HepG2 (cell line): Measurements from ENCODE around the gene SLC38A1. TPM values are rescaled to one million over a fixed set of nuclear protein-coding genes. Genes with fewer than 3 reads are reported as not detected.
A peak's percentile ranks its signal among the peaks of the same experiment; 100 is the strongest.

ENCODE experiments used
- ATAC-seq: fragments of 200-7000 bp; cut with Tn5 transposase; 3 replicates; pipeline ENCODE4 v1.9.1; 2020; ENCODE audit warnings: mild to moderate bottlenecking, moderate library complexity
- BruUV-seq: library from RNA; stranded (reverse); fragments of 400-500 nt; replicated peaks from 2 replicates; lab custom pipeline; 2021; lab: Mats Ljungman, UMichigan
- CTCF ChIA-PET: fragments of 300-600 bp; formaldehyde crosslinking; extraction: SDS; loops from one replicate; lab custom pipeline; 2021; ENCODE audit warnings: low total read pairs, inconsistent platforms, low intra/inter-chr PET ratio; lab: Yijun Ruan, JAX
- POLR2A ChIA-PET: fragments of 350-600 bp; sonication (Branson Sonifier 250); formaldehyde crosslinking; loops from one replicate; lab custom pipeline; 2020; ENCODE audit warnings: antibody characterized with exemption, inconsistent platforms; lab: Yijun Ruan, JAX
- DNase-seq: peaks from one replicate; pipeline ENCODE4 v3.0.0-alpha.2; 2015; ENCODE audit warnings: low spot score
- FAIRE-seq: peaks from 3 replicates; lab custom pipeline; 2011; peaks lifted over from hg19 to GRCh38; lab: Jason Lieb, UNC
- H2AFZ ChIP-seq: one replicate; pipeline ENCODE4 v1.6.1; 2011; ENCODE audit warnings: low read length, inconsistent platforms
- H3K27ac ChIP-seq: fragments of 300-600 bp; 3 replicates; pipeline ENCODE4 v1.8.0; 2011; ENCODE audit warnings: mixed run types, mild to moderate bottlenecking, mixed read lengths, low read length, inconsistent platforms; ENCODE audit not compliant: insufficient read depth; ENCODE audit errors: extremely low read length
- H3K27me3 ChIP-seq, 2 experiments: fragments of 200-600 bp in 1 of 2; 2 replicates in 1 of 2; 3 replicates in 1 of 2; pipeline versions ENCODE4 v1.6.0 to v1.8.0; 2011; ENCODE audit warnings: low read length in 2 of 2, mild to moderate bottlenecking in 2 of 2, moderate library complexity in 2 of 2, inconsistent platforms in 1 of 2; ENCODE audit not compliant: insufficient read depth in 2 of 2, control insufficient read depth in 1 of 2
- H3K36me3 ChIP-seq, 2 experiments: fragments of 200-600 bp in 1 of 2; replicated peaks in 1 of 2; 2 replicates in 1 of 2; 3 replicates in 1 of 2; pipeline versions ENCODE4 v1.5.1 to v1.8.0; 2011; ENCODE audit warnings: low read length in 2 of 2, inconsistent platforms in 1 of 2; ENCODE audit not compliant: insufficient read depth in 2 of 2, control insufficient read depth in 1 of 2
- H3K4me1 ChIP-seq: 2 replicates; pipeline ENCODE4 v1.5.1; 2012; ENCODE audit warnings: low read length, inconsistent platforms; ENCODE audit not compliant: insufficient read depth
- H3K4me2 ChIP-seq: 2 replicates; pipeline ENCODE4 v1.6.0; 2011; ENCODE audit warnings: low read depth, low read length, inconsistent platforms
- H3K4me3 ChIP-seq, 3 experiments: fragments of 200-600 bp in 1 of 3; sonication (generic), shearing (Covaris generic) in 1 of 3; replicated peaks in 1 of 3; 2 replicates each; pipeline ENCODE4 v1.5.1; 2011 to 2016; ENCODE audit warnings: low read length in 3 of 3, inconsistent platforms in 2 of 3, low read depth in 2 of 3, mild to moderate bottlenecking in 2 of 3, control low read depth in 1 of 3, mixed read lengths in 1 of 3; ENCODE audit not compliant: insufficient read depth in 1 of 3
- H3K79me2 ChIP-seq: one replicate; pipeline ENCODE4 v1.6.1; 2011; ENCODE audit warnings: low read length, inconsistent platforms; ENCODE audit not compliant: insufficient read depth
- H3K9ac ChIP-seq: 2 replicates; pipeline ENCODE4 v1.6.0; 2011; ENCODE audit warnings: mild to moderate bottlenecking, low read depth, low read length, inconsistent platforms; ENCODE audit not compliant: insufficient read depth
- H3K9me3 ChIP-seq: 2 replicates; pipeline ENCODE4 v1.5.1; 2012; ENCODE audit warnings: mild to moderate bottlenecking, low read length
- H4K20me1 ChIP-seq: 2 replicates; pipeline ENCODE4 v1.6.0; 2011; ENCODE audit warnings: inconsistent platforms, mild to moderate bottlenecking, low read length, moderate library complexity; ENCODE audit not compliant: insufficient read depth
- ATF7-NPFF ChIP-seq: sonication (generic); formaldehyde crosslinking; IDR thresholded peaks from 2 replicates; pipeline ENCODE4 v1.8.1; 2023; ENCODE audit warnings: mild to moderate bottlenecking, low read depth, missing genetic modification reagents, moderate library complexity
- GPBP1L1 ChIP-seq: sonication (generic); formaldehyde crosslinking; IDR thresholded peaks from 2 replicates; pipeline ENCODE4 v1.5.0; 2020; ENCODE audit warnings: mild to moderate bottlenecking, missing genetic modification reagents
- HMG20A ChIP-seq: IDR thresholded peaks from 2 replicates; pipeline ENCODE4 v1.6.1; 2016; ENCODE audit warnings: borderline replicate concordance
- KAT8 ChIP-seq: IDR thresholded peaks from 2 replicates; pipeline ENCODE4 v1.6.1; 2016; ENCODE audit warnings: missing genetic modification reagents, missing compliant biosample characterization
- RBM22 ChIP-seq: fragments of 200-400 bp; formaldehyde crosslinking; optimal IDR thresholded peaks from 2 replicates; pipeline ENCODE3; 2017; ENCODE audit warnings: mild to moderate bottlenecking, low read length, moderate library complexity
- ZNF629 ChIP-seq: sonication (generic); formaldehyde crosslinking; conservative IDR thresholded peaks from 2 replicates; pipeline ENCODE4 v1.5.0; 2020; ENCODE audit warnings: missing genetic modification reagents
- WGBS: methylation state at CpG from one replicate; pipeline ENCODE4 v1.1.6; 2017; ENCODE audit warnings: low lambda C conversion rate; 5-methylcytosine and 5-hydroxymethylcytosine counted together
- in situ Hi-C: cut with HindIII; loops from 2 replicates; pipeline ENCODE4 v1.10.0; 2017; ENCODE audit warnings: low pct_unique_long_range_greater_than_20kb; ENCODE audit not compliant: extremely low pct_ligation_motif_present
- intact Hi-C: fragments of 100-400 bp; cut with micrococcal nuclease; formaldehyde crosslinking; loops from one replicate; pipeline ENCODE4 v1.10.0; 2022; ENCODE audit not compliant: unreplicated experiment
- polyA plus RNA-seq, 8 experiments: library from polyadenylated mRNA; depleted of rRNA in 3 of 8; stranded (reverse) in 7 of 8; unstranded in 1 of 8; fragments of >200 nt; fragmentation: Illumina TruSeq in 4 of 8; extraction: Trizol in 4 of 8; gene quantifications; 2 replicates each; pipeline versions ENCODE4 v1.2.1 to v1.2.3, GENCODE V29; 2011 to 2016; ENCODE audit warnings: low read depth in 4 of 8, missing spikeins in 1 of 8, mixed read lengths in 1 of 8; ENCODE audit not compliant: insufficient read depth in 1 of 8
- total RNA-seq, 5 experiments: library from RNA; depleted of rRNA; stranded (reverse); fragments of >200 nt; fragmentation: Illumina TruSeq; extraction: Trizol; gene quantifications; 2 replicates each; pipeline ENCODE4 v1.2.3, GENCODE V29; 2016; ENCODE audit warnings: low read depth in 1 of 5

The SLC38A1 gene
- total and polyA plus RNA-seq, 2 of the 13 experiments (the other 11 are each of a cell fraction or from before 2014, with no cell fraction given) = 47.0 to 50.6 TPM

- FAIRE-seq (no peak), DNase-seq (no peak), ATAC-seq (no peak)
- intact Hi-C loops (no loop called here), in situ Hi-C loops (no loop called here)
- Histone ChIP-seq H3K4me1 (no peaks in the 10 kb centered on the region), H3K4me3 (no peak overlapping the region), H3K9me3 (no peaks in the 10 kb centered on the region), H3K4me2 (no peak overlapping the region), H3K27ac (no peak overlapping the region), H4K20me1 (no peaks in the 10 kb centered on the region), H3K36me3 (peaks cover 13 to 69% of the 10 kb centered on the region in 2 experiments), H3K27me3 (no peaks in the 10 kb centered on the region), H3K9ac (no peak overlapping the region), H2AFZ (no peak overlapping the region), H3K79me2 (no peaks in the 10 kb centered on the region)
- ChIA-PET POLR2A (no interaction called here), CTCF (no interaction called here)
- WGBS = 100% methylated on average over 1 of the region's 1 CpG
- no TSS peak for BruUV-seq
- no peak for TF ChIP-seq GPBP1L1
- TF ChIP-seq RBM22 = peak; percentile 73
- no peak for TF ChIP-seq HMG20A
- no peak for TF ChIP-seq KAT8 (CRISPR knock-in tag)
Observed at GRCh38 chr12:46224386-46224785, 44.5 kb downstream of the SLC38A1 start.

- no TSS peak for BruUV-seq
- FAIRE-seq (no peak), ATAC-seq (no peak), DNase-seq (no peak)
- Histone ChIP-seq H4K20me1 (no peaks in the 10 kb centered on the region), H3K36me3 (peaks cover 13 to 60% of the 10 kb centered on the region in 2 experiments), H3K27me3 (no peaks in the 10 kb centered on the region), H3K9ac (no peak overlapping the region), H3K9me3 (no peaks in the 10 kb centered on the region), H3K4me2 (no peak overlapping the region), H3K4me1 (no peaks in the 10 kb centered on the region), H3K79me2 (no peaks in the 10 kb centered on the region), H3K27ac (no peak overlapping the region), H2AFZ (no peak overlapping the region), H3K4me3 (no peak overlapping the region)
- WGBS = 96% methylated on average over 5 of the region's 5 CpGs
- no peak for TF ChIP-seq ATF7-NPFF (CRISPR knock-in tag)
- peak; percentile 71 for TF ChIP-seq ZNF629 (CRISPR knock-in tag)
- ChIA-PET POLR2A (no interaction called here), CTCF (no interaction called here)
- intact Hi-C loops (no loop called here), in situ Hi-C loops (no loop called here)
Observed at GRCh38 chr12:46223047-46223446, 45.8 kb downstream of the SLC38A1 start.
